Neural cell (in vitro differentiated cells): ENCODE results near the gene KIF16B.

ENCODE experiments used
- TAF1 ChIP-seq: IDR thresholded peaks from 2 replicates; pipeline ENCODE4 v1.6.1; 2012; ENCODE audit warnings: low read depth
- TF ChIP-seq, protein P1 (sequence below): fragments of 450-650 bp; IDR thresholded peaks from 2 replicates; pipeline ENCODE4 v1.5.1; 2014; ENCODE audit warnings: antibody characterized with exemption, mild to moderate bottlenecking, moderate library complexity; ENCODE audit not compliant: poor library complexity, severe bottlenecking

DNA sequence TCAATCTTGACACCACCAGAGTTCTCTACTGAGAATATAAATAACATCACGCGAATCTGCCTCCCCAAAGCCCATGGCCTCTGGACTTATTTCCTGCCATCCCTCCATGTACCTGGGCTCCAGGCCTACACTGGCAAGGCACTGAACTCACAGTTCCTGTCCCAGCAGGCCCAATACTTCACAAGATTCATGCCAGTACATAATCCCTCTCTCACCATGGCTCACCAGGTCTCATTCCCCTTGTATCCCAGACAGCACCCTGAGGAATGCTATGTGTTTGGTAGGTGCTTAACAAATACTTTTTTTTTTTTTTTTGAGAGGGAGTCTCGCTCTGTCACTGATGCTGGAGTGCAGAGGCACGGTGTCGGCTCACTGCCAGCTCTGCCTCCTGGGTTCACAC lies 1.9 kb downstream of the KIF16B start:
- TF ChIP-seq, protein P1, sequence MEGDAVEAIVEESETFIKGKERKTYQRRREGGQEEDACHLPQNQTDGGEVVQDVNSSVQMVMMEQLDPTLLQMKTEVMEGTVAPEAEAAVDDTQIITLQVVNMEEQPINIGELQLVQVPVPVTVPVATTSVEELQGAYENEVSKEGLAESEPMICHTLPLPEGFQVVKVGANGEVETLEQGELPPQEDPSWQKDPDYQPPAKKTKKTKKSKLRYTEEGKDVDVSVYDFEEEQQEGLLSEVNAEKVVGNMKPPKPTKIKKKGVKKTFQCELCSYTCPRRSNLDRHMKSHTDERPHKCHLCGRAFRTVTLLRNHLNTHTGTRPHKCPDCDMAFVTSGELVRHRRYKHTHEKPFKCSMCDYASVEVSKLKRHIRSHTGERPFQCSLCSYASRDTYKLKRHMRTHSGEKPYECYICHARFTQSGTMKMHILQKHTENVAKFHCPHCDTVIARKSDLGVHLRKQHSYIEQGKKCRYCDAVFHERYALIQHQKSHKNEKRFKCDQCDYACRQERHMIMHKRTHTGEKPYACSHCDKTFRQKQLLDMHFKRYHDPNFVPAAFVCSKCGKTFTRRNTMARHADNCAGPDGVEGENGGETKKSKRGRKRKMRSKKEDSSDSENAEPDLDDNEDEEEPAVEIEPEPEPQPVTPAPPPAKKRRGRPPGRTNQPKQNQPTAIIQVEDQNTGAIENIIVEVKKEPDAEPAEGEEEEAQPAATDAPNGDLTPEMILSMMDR, result no peak
- TF ChIP-seq TAF1, result no peak
